SK-N-SH treated with all-trans-retinoic acid at 6 μM for 48 hours (cell line): ENCODE results near the gene MRPL36.

Source experiments
- ATAC-seq: fragments of 200-7000 bp; cut with Tn5 transposase; 3 replicates; pipeline ENCODE4 v1.9.1; 2020; ENCODE audit warnings: mild to moderate bottlenecking, moderate library complexity
- ARNTL ChIP-seq: fragments of 450-650 bp; formaldehyde crosslinking; IDR thresholded peaks from 2 replicates; pipeline ENCODE4 v1.5.0; 2020; ENCODE audit warnings: low read depth, mild to moderate bottlenecking, moderate library complexity, borderline replicate concordance
- BACH2 ChIP-seq: fragments of 250-450 bp; sonication (Bioruptor Pico); IDR thresholded peaks from 2 replicates; pipeline ENCODE4 v1.9.0; 2021; ENCODE audit warnings: mild to moderate bottlenecking, borderline replicate concordance
- CREB5 ChIP-seq: fragments of 250-450 bp; sonication (Bioruptor Pico); IDR thresholded peaks from 2 replicates; pipeline ENCODE4 v1.5.1; 2020; ENCODE audit warnings: low read depth, mild to moderate bottlenecking, moderate library complexity
- CSDC2 ChIP-seq: fragments of 250-450 bp; sonication (Bioruptor Pico); IDR thresholded peaks from 2 replicates; pipeline ENCODE4 v1.5.0; 2020; ENCODE audit warnings: mild to moderate bottlenecking, moderate library complexity
- GLIS3 ChIP-seq: fragments of 250-450 bp; sonication (Bioruptor Pico); IDR thresholded peaks from 2 replicates; pipeline ENCODE4 v1.5.0; 2020; ENCODE audit warnings: mild to moderate bottlenecking, moderate library complexity
- OSR1 ChIP-seq: fragments of 250-450 bp; sonication (Bioruptor Pico); IDR thresholded peaks from 2 replicates; pipeline ENCODE4 v1.8.0; 2022; ENCODE audit warnings: moderate library complexity, mild to moderate bottlenecking, inconsistent platforms
- PPARA ChIP-seq: fragments of 250-450 bp; sonication (Bioruptor Pico); IDR thresholded peaks from 2 replicates; pipeline ENCODE4 v1.5.0; 2020; ENCODE audit warnings: mild to moderate bottlenecking, borderline replicate concordance
- RARB ChIP-seq: fragments of 250-450 bp; sonication (Bioruptor Pico); IDR thresholded peaks from 2 replicates; pipeline ENCODE4 v1.8.0; 2021; ENCODE audit warnings: mild to moderate bottlenecking, moderate library complexity
- SNAI2 ChIP-seq: fragments of 250-450 bp; sonication (Bioruptor Pico); IDR thresholded peaks from 2 replicates; pipeline ENCODE4 v1.5.0; 2020; ENCODE audit warnings: mild to moderate bottlenecking, moderate library complexity
- TOX ChIP-seq: fragments of 250-450 bp; sonication (Bioruptor Pico); IDR thresholded peaks from 2 replicates; pipeline ENCODE4 v1.8.0; 2021; ENCODE audit warnings: mild to moderate bottlenecking, moderate library complexity, borderline replicate concordance
- TSHZ2 ChIP-seq: fragments of 250-450 bp; sonication (Bioruptor Pico); IDR thresholded peaks from 2 replicates; pipeline ENCODE4 v1.5.0; 2020; ENCODE audit warnings: mild to moderate bottlenecking, moderate library complexity
- ZC3H10 ChIP-seq: fragments of 250-450 bp; sonication (Bioruptor Pico); IDR thresholded peaks from 2 replicates; pipeline ENCODE4 v1.5.1; 2021; ENCODE audit warnings: mild to moderate bottlenecking, moderate library complexity
- ZFP3 ChIP-seq: fragments of 250-450 bp; sonication (Bioruptor Pico); IDR thresholded peaks from 2 replicates; pipeline ENCODE4 v1.5.0; 2020; ENCODE audit warnings: mild to moderate bottlenecking, moderate library complexity
- ZFP30 ChIP-seq: fragments of 450-650 bp; formaldehyde crosslinking; IDR thresholded peaks from 2 replicates; pipeline ENCODE4 v1.5.0; 2022; ENCODE audit warnings: mild to moderate bottlenecking, moderate library complexity
- ZNF565 ChIP-seq: fragments of 450-650 bp; formaldehyde crosslinking; conservative IDR thresholded peaks from 2 replicates; pipeline ENCODE4 v1.5.0; 2020; ENCODE audit warnings: low read depth, mild to moderate bottlenecking, moderate library complexity
- ZNF70 ChIP-seq: fragments of 450-650 bp; formaldehyde crosslinking; IDR thresholded peaks from 2 replicates; pipeline ENCODE4 v1.5.0; 2020; ENCODE audit warnings: mild to moderate bottlenecking, moderate library complexity
- ZNF8 ChIP-seq: fragments of 450-650 bp; formaldehyde crosslinking; IDR thresholded peaks from 2 replicates; pipeline ENCODE4 v1.5.0; 2020; ENCODE audit warnings: mild to moderate bottlenecking, moderate library complexity
- TF ChIP-seq, protein P1 (sequence below): fragments of 250-450 bp; sonication (Bioruptor Pico); IDR thresholded peaks from 2 replicates; pipeline ENCODE4 v1.5.1; 2021; ENCODE audit warnings: mild to moderate bottlenecking, moderate library complexity
- TF ChIP-seq, protein P2 (sequence below): fragments of 250-450 bp; sonication (Bioruptor Pico); IDR thresholded peaks from 2 replicates; pipeline ENCODE4 v1.8.0; 2021; ENCODE audit warnings: low read depth, mild to moderate bottlenecking, moderate library complexity, borderline replicate concordance

The MRPL36 gene

GRCh38 chr5:1795931-1796330 is 3.7 kb downstream of the MRPL36 start (continued):
- no peak for TF ChIP-seq CSDC2 (CRISPR knock-in tag)
- TF ChIP-seq BACH2 (CRISPR knock-in tag), result no peak

GRCh38 chr5:1795506-1795905 is 4.1 kb downstream of the MRPL36 start:
- ATAC-seq, result no peak
- no peak for TF ChIP-seq ZNF565 (CRISPR knock-in tag)
- TF ChIP-seq SNAI2 (CRISPR knock-in tag), result no peak
- TF ChIP-seq ARNTL, result no peak
- TF ChIP-seq, protein P1, sequence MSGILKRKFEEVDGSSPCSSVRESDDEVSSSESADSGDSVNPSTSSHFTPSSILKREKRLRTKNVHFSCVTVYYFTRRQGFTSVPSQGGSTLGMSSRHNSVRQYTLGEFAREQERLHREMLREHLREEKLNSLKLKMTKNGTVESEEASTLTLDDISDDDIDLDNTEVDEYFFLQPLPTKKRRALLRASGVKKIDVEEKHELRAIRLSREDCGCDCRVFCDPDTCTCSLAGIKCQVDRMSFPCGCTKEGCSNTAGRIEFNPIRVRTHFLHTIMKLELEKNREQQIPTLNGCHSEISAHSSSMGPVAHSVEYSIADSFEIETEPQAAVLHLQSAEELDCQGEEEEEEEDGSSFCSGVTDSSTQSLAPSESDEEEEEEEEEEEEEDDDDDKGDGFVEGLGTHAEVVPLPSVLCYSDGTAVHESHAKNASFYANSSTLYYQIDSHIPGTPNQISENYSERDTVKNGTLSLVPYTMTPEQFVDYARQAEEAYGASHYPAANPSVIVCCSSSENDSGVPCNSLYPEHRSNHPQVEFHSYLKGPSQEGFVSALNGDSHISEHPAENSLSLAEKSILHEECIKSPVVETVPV (CRISPR knock-in tag), result no peak
- TF ChIP-seq OSR1, result no peak
- no peak for TF ChIP-seq BACH2 (CRISPR knock-in tag)
- no peak for TF ChIP-seq TOX (CRISPR knock-in tag)
- TF ChIP-seq CREB5 (CRISPR knock-in tag), result no peak
- TF ChIP-seq, protein P2, sequence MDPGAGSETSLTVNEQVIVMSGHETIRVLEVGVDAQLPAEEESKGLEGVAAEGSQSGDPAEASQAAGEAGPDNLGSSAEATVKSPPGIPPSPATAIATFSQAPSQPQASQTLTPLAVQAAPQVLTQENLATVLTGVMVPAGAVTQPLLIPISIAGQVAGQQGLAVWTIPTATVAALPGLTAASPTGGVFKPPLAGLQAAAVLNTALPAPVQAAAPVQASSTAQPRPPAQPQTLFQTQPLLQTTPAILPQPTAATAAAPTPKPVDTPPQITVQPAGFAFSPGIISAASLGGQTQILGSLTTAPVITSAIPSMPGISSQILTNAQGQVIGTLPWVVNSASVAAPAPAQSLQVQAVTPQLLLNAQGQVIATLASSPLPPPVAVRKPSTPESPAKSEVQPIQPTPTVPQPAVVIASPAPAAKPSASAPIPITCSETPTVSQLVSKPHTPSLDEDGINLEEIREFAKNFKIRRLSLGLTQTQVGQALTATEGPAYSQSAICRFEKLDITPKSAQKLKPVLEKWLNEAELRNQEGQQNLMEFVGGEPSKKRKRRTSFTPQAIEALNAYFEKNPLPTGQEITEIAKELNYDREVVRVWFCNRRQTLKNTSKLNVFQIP (CRISPR knock-in tag), result no peak
- TF ChIP-seq, all 23 proteins: peak for 0

DNA sequence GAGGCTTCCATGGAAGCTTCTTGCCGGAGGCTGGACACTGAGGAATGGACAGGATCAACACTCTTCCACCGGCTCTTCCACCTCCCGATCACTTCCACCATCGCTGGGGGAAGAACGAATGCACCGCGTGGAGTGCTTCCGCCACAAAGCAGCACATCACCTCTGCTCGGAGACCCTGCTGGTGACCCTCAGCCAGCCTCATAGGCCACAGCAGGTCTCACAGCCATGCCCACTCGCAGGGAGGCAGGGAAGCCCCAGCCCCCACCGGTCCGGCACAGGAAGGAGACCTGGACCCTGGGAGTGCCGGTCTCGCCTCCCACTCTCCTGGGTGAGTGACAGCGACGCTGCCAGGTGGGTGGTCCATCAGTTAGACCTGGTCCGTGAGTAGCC is 4.7 kb downstream of the MRPL36 start:
- ATAC-seq, result no peak
- TF ChIP-seq CSDC2 (CRISPR knock-in tag), result no peak
- no peak for TF ChIP-seq CREB5 (CRISPR knock-in tag)
- no peak for TF ChIP-seq ZFP30
- TF ChIP-seq RARB (CRISPR knock-in tag), result no peak
- TF ChIP-seq PPARA, result no peak
- TF ChIP-seq ZFP3 (CRISPR knock-in tag), result no peak
- TF ChIP-seq TOX (CRISPR knock-in tag), result no peak
- no peak for TF ChIP-seq ZNF8
- TF ChIP-seq OSR1, result no peak
- TF ChIP-seq GLIS3 (CRISPR knock-in tag), result no peak
- TF ChIP-seq ZNF70 (CRISPR knock-in tag), result no peak
- no peak for TF ChIP-seq TSHZ2
- no peak for TF ChIP-seq ZNF565 (CRISPR knock-in tag)
- no peak for TF ChIP-seq BACH2 (CRISPR knock-in tag)
- TF ChIP-seq, protein P2 (CRISPR knock-in tag), result no peak
- no peak for TF ChIP-seq ZC3H10 (CRISPR knock-in tag)
